Activated T-helper 2 cell treated with anti-CD3 and anti-CD28 coated beads, Interferon-gamma antibody, Interleukin-2, Interleukin-4, amounts not matched to agents 10 μg/mL and 5 μg/mL and 100 μg/mL, durations not matched to agents 14 hours and 24 hours and 36 hours (primary cell): Measurements from ENCODE around the gene XRCC6. TPM values are rescaled to one million over a fixed set of nuclear protein-coding genes. Genes with fewer than 3 reads are reported as not detected.
"Not testable (repeated sequence)": the region's sequence is repeated elsewhere in the genome, so short reads cannot be mapped to it uniquely, and the experiment has no call there.

Experiments used
- DNase-seq: peaks from one replicate; pipeline ENCODE4 v3.0.0; 2021; ENCODE audit warnings: low spot score
- H3K27ac Mint-ChIP-seq: one replicate; pipeline ENCODE4 v1.8.0; 2021; ENCODE audit warnings: mixed read lengths
- H3K27me3 Mint-ChIP-seq: one replicate; pipeline ENCODE4 v1.8.0; 2021; ENCODE audit warnings: low read depth, mixed read lengths
- H3K36me3 Mint-ChIP-seq: one replicate; pipeline ENCODE4 v1.8.0; 2021; ENCODE audit warnings: low read depth, mixed read lengths
- H3K4me1 Mint-ChIP-seq: one replicate; pipeline ENCODE4 v1.8.0; 2021; ENCODE audit warnings: low read depth, mixed read lengths
- H3K4me3 Mint-ChIP-seq: one replicate; pipeline ENCODE4 v1.8.0; 2021; ENCODE audit warnings: low read depth, mild to moderate bottlenecking, moderate library complexity, mixed read lengths
- H3K9me3 Mint-ChIP-seq: one replicate; pipeline ENCODE4 v1.8.0; 2021; ENCODE audit warnings: mixed read lengths
- intact Hi-C: fragments of 100-400 bp; cut with micrococcal nuclease; formaldehyde crosslinking; loops from one replicate; pipeline ENCODE4 v1.15.1; 2023
- total RNA-seq: library from RNA; stranded (reverse); gene quantifications from 2 replicates; pipeline ENCODE4 v1.2.3, GENCODE V29; 2022

The XRCC6 gene
- total RNA-seq, 1 donor from 2014 or later: 421 TPM

DNA sequence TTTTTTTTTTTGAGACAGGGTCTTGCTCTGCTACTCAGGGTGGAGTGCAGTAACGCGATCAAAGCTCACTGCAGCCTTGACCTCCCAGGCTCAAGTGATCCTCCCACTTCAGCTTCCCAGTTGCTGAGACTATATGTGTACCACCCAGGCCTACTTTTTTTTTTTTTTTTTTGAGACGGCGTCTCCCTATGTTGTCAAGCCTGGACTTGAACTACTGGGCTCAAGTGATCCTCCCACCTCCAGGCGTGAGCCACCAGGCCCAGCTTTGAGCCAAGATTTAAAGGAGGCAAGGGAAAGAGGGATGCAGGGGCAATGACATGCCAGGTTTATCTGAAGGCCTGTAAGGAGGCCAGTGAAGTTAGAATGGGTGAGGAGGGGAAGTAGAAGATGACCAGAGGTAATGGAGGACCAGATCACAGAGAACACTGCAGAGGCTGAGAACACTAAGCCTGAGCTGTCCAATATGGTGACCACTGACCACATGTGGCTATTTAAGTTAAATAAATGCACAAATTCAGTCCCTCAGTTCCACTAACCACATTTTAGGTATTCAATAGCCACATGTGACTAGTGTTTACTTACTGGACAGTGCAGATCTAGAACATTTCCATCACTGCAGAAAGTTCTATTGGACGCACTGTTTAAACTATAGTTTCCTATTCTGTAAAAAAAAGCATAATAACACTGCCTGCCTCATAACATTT is 8.3 kb upstream of the XRCC6 start:
- intact Hi-C loops: no loop called here
- Mint-ChIP-seq H3K27me3 (peaks cover under 1% of the 10 kb centered on the region), H3K4me1 (peaks cover 12% of the 10 kb centered on the region), H3K27ac (no peak overlapping the region), H3K4me3 (no peak overlapping the region), H3K9me3 (no peaks in the 10 kb centered on the region), H3K36me3 (peaks cover 57% of the 10 kb centered on the region)
- DNase-seq: no peak

DNA sequence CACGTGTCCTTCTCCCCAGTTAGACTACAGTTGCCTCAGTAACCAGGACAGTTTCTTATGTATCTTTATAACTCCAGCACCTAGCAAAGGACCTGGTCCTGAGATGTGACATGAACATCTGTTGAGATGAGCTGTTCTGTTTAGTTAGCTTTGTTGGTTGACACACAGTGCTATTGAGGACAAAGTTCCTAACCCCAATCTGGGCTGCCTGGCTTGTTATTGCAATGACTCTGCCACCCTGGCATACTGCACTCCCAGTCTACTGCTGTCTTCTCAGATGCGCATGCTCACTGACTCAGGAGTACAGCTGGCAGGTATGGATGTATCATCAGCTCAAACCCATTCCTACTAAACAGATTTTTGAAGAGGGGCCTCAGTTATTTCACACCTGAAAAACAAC is 7.6 kb upstream of the XRCC6 start:
- H3K36me3 Mint-ChIP-seq: peaks cover 53% of the 10 kb centered on the region

DNA sequence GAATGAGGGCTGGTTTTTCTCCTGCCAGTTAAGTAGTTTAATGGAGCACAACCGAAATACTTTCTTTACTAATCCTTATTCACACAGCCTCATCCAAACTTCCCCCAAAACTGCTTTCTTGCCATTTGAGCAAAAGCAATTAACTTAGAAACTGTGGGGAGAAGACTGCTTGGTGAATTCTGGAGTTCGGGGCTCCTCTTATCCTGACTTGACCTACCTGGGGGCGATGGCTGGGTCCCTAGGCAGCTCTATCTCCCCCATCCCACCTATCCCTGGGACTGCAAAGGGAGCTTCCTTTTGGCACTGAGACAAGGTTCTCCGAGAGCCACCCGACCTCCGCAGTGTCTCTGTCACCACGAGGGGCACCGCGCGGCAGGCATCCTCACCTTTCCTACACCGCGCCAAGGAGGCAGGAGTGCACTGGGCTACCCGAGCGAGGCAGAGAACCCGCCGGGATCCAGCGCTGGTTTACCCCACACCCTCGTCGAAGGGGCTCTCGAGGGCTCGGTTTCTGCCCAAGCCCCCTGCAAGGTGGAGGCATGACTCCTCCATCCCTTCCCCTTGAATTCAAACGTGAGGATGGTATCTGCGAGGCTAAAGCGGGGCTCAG is 1.0 kb upstream of the XRCC6 start:
- H3K4me1 Mint-ChIP-seq: peaks cover 37% of the 10 kb centered on the region
- H3K27ac Mint-ChIP-seq: peak overlapping the region; percentile 94
- peak overlapping the region; percentile 91 for H3K4me3 Mint-ChIP-seq
- peak; percentile 40 for DNase-seq
- no peaks in the 10 kb centered on the region for H3K9me3 Mint-ChIP-seq
- intact Hi-C loops: loop anchor here (2.0 to 10.0 kb wide), 2 partner anchors 47 to 175 kb away; partner anchors contain the start of gene TOB2
- no peaks in the 10 kb centered on the region for H3K27me3 Mint-ChIP-seq
- peaks cover 55% of the 10 kb centered on the region for H3K36me3 Mint-ChIP-seq

More for the DNA sequence above, 7.6 kb upstream of the XRCC6 start:
- peaks cover 18% of the 10 kb centered on the region for H3K4me1 Mint-ChIP-seq
- no peak overlapping the region for H3K27ac Mint-ChIP-seq
- DNase-seq: no peak
- H3K4me3 Mint-ChIP-seq: no peak overlapping the region
- H3K27me3 Mint-ChIP-seq: no peaks in the 10 kb centered on the region
- H3K9me3 Mint-ChIP-seq: no peaks in the 10 kb centered on the region
- intact Hi-C loops: no loop called here

DNA sequence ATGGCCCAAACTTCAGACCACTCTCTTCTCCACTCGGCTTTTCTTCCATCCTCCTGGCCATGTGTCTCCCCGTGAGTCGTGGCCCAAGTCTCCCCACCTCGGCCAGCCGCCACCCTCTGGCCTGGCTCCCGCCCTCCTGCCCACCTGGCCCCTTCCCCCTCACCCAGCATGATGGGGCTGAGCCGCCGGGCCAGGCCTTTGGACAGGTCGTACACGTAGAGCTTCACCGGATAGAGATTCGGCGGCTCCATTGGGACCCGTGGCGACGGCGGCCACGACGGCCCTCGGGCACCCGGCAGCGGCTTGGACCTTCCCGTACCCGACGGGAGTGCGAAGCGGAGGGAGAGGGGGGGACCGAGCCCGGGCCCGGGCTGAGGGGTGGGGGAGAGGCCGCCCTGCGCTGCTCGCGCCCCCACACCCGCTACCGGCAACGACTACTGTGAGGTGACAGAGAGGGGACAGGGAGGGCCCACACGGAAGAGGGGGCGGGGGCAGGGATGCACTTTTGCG is 451 bp upstream of the XRCC6 start, which contains the start of gene DESI1:
Gene DESI1, minus strand, starts transcription at position 455 of the 510 bp plus-strand sequence. Its CDS starts 204 bp downstream, at position 251.
- H3K36me3 Mint-ChIP-seq: peaks cover 58% of the 10 kb centered on the region
- intact Hi-C loops: loop anchor here (1.0 to 10.0 kb wide), 5 partner anchors 17 to 176 kb away; partner anchors contain the start of genes POLR3H and TOB2
- H3K27ac Mint-ChIP-seq: peak within 1 kb of the TSS; percentile 94
- no peak for DNase-seq
- H3K9me3 Mint-ChIP-seq: no peaks in the 10 kb centered on the region
- H3K27me3 Mint-ChIP-seq: no peaks in the 10 kb centered on the region
- peak within 1 kb of the TSS; percentile 91 for H3K4me3 Mint-ChIP-seq
- peaks cover 37% of the 10 kb centered on the region for H3K4me1 Mint-ChIP-seq

DNA sequence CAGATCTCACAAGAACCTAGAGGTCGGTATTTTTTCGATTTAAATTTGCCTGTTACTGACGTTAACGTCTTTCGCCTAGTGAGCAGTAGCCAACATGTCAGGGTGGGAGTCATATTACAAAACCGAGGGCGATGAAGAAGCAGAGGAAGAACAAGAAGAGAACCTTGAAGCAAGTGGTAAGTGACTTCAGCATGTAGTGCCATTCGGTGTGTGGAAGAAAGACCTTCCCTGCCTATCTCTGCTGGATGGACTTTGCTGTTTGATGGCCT is 750 bp downstream of the XRCC6 start:
- Mint-ChIP-seq H3K36me3 (peaks cover 52% of the 10 kb centered on the region), H3K4me1 (peaks cover 32% of the 10 kb centered on the region), H3K27ac (peak overlapping the region; percentile 94), H3K4me3 (peak overlapping the region; percentile 91), H3K9me3 (no peaks in the 10 kb centered on the region), H3K27me3 (no peaks in the 10 kb centered on the region)
- intact Hi-C loops: loop anchor here (1.0 to 10.0 kb wide), 5 partner anchors 19 to 177 kb away; partner anchors contain the start of genes POLR3H and TOB2
- DNase-seq: no peak

DNA sequence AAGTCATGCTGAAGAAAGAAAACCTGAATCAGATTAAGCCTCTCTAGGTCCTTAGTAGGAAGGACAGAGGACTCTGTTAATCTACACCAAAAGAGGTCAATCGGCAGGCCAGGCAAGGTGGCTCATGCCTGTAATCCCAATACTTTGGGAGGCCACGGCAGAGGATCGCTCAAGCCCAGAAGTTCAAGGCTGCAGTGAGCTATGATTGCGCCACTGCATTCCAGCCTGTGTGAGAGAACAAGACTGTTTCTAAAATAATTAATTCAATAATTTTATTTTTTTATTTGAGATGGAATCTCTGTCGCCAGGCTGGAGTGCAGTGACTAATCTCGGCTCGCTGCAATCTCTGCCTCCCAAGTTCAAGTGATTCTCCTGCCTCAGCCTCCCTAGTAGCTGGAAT is 4.5 kb downstream of the XRCC6 start:
- H3K9me3 Mint-ChIP-seq: no peaks in the 10 kb centered on the region
- peaks cover 7% of the 10 kb centered on the region for H3K4me1 Mint-ChIP-seq
- intact Hi-C loops: loop anchor here (10.0 kb wide), 1 partner anchor 181 kb away; the partner anchor contains the start of gene TOB2
- H3K36me3 Mint-ChIP-seq: peaks cover 64% of the 10 kb centered on the region
- no peak overlapping the region for H3K27ac Mint-ChIP-seq
- no peak for DNase-seq
- H3K27me3 Mint-ChIP-seq: no peaks in the 10 kb centered on the region
- H3K4me3 Mint-ChIP-seq: no peak overlapping the region

DNA sequence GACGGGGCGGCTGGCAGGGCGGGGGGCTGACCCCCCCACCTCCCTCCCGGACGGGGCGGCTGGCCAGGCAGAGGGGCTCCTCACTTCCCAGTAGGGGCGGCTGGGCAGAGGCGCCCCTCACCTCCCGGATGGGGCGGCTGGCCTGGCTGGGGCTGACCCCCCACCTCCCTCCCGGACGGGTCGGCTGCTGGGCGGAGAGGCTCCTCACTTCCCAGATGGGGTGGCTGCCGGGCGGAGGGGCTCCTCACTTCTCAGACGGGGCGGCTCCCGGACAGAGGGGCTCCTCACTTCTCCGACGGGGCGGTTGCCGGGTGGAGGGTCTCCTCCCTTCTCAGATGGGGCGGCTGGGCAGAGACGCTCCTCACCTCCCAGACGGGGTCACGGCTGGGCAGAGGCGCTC is 10.0 kb downstream of the XRCC6 start:
- H3K27ac Mint-ChIP-seq, H3K9me3 Mint-ChIP-seq, intact Hi-C loops, H3K4me1 Mint-ChIP-seq, H3K4me3 Mint-ChIP-seq, H3K27me3 Mint-ChIP-seq, DNase-seq: not testable (repeated sequence)
- H3K36me3 Mint-ChIP-seq: peaks cover 71% of the 10 kb centered on the region

DNA sequence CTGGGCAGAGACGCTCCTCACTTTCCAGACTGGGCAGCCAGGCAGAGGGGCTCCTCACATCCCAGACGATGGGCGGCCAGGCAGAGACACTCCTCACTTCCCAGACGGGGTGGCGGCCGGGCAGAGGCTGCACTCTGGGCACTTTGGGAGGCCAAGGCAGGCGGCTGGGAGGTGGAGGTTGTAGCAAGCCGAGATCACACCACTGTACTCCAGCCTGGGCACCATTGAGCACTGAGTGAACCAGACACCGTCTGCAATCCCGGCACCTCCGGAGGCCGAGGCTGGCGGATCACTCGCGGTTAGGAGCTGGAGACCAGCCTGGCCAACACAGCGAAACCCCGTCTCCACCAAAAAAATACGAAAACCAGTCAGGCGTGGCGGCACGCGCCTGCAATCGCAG is 10.5 kb downstream of the XRCC6 start:
- H3K4me1 Mint-ChIP-seq, H3K4me3 Mint-ChIP-seq, H3K9me3 Mint-ChIP-seq, intact Hi-C loops, DNase-seq, H3K27me3 Mint-ChIP-seq, H3K27ac Mint-ChIP-seq: not testable (repeated sequence)
- H3K36me3 Mint-ChIP-seq: peaks cover 75% of the 10 kb centered on the region

DNA sequence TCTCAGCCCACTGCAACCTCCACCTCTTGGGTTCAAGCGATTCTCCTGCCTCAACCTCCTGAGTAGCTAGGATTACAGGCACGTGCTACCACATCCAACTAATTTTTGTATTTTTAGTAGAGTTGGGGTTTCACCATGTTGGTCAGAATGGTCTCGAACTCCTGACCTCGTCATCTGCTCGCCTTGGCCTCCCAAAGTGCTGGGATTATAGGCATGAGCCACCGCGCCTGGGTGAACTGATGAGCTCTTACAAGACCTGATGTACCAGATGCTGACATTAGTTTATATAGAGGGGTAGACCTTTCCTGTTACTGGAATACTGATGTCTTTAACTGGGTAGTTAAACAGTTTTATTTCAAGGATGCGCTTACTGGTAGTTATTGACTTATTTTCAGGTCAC is 13.5 kb downstream of the XRCC6 start:
- H3K36me3 Mint-ChIP-seq: peaks cover 64% of the 10 kb centered on the region
- intact Hi-C loops, H3K27me3 Mint-ChIP-seq, H3K4me1 Mint-ChIP-seq, H3K4me3 Mint-ChIP-seq, DNase-seq, H3K9me3 Mint-ChIP-seq, H3K27ac Mint-ChIP-seq: not testable (repeated sequence)

DNA sequence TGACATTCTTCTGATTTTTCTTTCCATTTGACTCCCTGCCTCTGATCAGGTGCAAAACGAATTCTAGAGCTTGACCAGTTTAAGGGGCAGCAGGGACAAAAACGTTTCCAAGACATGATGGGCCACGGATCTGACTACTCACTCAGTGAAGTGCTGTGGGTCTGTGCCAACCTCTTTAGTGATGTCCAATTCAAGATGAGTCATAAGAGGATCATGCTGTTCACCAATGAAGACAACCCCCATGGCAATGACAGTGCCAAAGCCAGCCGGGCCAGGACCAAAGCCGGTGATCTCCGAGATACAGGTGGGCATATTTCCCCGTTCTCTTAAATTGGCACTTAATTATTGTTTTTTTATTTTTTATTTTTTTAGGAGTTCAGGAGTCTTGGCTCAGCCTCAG is 15.4 kb downstream of the XRCC6 start:
- Mint-ChIP-seq H3K36me3 (peaks cover 69% of the 10 kb centered on the region), H3K4me3 (no peak overlapping the region), H3K27me3 (no peaks in the 10 kb centered on the region), H3K9me3 (no peaks in the 10 kb centered on the region), H3K4me1 (no peaks in the 10 kb centered on the region), H3K27ac (no peak overlapping the region)
- no peak for DNase-seq
- intact Hi-C loops: no loop called here

DNA sequence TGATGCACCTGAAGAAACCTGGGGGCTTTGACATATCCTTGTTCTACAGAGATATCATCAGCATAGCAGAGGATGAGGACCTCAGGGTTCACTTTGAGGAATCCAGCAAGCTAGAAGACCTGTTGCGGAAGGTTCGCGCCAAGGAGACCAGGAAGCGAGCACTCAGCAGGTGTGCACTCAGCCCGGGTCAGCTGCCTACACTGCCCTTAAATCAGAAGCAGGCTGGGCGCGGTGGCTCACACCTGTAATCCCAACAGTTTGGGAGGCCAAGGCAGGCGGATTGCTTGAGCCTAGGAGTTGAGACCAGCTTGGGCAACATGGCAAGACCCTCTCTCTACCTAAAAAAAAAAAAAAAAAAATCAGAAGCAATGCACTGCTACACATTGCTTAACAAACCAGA is 16.5 kb downstream of the XRCC6 start:
- DNase-seq, H3K4me3 Mint-ChIP-seq, H3K27ac Mint-ChIP-seq, H3K4me1 Mint-ChIP-seq, H3K9me3 Mint-ChIP-seq, H3K27me3 Mint-ChIP-seq, intact Hi-C loops: not testable (repeated sequence)
- H3K36me3 Mint-ChIP-seq: peaks cover 70% of the 10 kb centered on the region

DNA sequence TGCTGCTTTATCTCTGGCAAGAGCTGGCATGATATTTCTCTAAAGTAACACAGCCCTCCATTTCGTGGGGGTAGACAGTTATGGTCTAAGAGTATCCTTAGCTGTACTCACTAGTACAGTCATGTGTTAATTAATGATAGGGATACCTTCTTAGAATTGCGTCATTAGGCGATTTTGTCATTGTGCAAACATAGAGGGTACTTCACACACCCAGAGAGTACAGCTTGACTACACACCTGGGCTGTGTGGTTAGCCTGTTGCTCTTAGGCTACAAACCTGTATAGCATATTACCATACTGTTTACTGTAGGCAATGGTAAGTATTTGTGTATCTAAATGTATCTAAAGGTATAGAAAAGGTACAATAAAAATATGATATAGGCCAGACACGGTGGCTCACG is 17.0 kb downstream of the XRCC6 start:
- intact Hi-C loops: no loop called here
- Mint-ChIP-seq H3K27me3 (no peaks in the 10 kb centered on the region), H3K36me3 (peaks cover 73% of the 10 kb centered on the region), H3K9me3 (no peaks in the 10 kb centered on the region), H3K4me3 (no peak overlapping the region), H3K4me1 (no peaks in the 10 kb centered on the region), H3K27ac (no peak overlapping the region)
- DNase-seq: no peak

DNA sequence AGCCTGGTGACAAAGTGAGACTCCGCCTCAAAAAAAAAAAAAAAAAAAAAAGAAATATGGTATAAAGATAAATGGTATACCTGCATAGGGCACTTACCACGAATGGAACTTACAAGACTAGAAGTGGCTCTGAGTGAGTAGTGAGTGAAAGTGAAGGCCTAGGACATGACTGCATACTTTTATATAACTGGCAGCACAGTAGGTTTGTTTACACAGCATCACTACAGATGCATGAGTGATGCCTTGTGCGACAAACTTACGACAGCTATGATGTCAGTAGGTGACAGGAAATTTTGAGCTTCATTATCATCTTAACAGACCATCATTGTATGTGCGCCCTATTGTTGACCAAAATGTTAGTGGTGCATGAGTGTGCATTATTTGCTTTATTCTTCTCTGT is 17.7 kb downstream of the XRCC6 start:
- H3K4me1 Mint-ChIP-seq: no peaks in the 10 kb centered on the region
- no peak for DNase-seq
- intact Hi-C loops: no loop called here
- no peak overlapping the region for H3K4me3 Mint-ChIP-seq
- no peak overlapping the region for H3K27ac Mint-ChIP-seq
- H3K36me3 Mint-ChIP-seq: peaks cover 70% of the 10 kb centered on the region
- H3K27me3 Mint-ChIP-seq: no peaks in the 10 kb centered on the region
- no peaks in the 10 kb centered on the region for H3K9me3 Mint-ChIP-seq
